GM23338 (cell line): ENCODE measurements around the gene FOXA2.

Source experiments
- CTCF ChIP-seq, 2 experiments: fragments of 200-600 bp in 1 of 2; sonication (generic) in 1 of 2; conservative IDR thresholded peaks; 2 replicates each; pipeline versions ENCODE4 v1.5.1 to v1.6.1; 2016 to 2017; ENCODE audit warnings: antibody characterized with exemption in 2 of 2, low read depth in 2 of 2, mild to moderate bottlenecking in 2 of 2, moderate library complexity in 1 of 2
- EZH2 ChIP-seq: fragments of 200-600 bp; sonication (generic); IDR thresholded peaks from one replicate; pipeline ENCODE4 v1.8.0; 2017; ENCODE audit warnings: antibody characterized with exemption, mild to moderate bottlenecking, low read depth; ENCODE audit not compliant: unreplicated experiment
- EZH2phosphoT487 ChIP-seq: fragments of 200-600 bp; sonication (generic); IDR thresholded peaks from one replicate; pipeline ENCODE4 v1.8.1; 2018; ENCODE audit warnings: antibody characterized with exemption; ENCODE audit not compliant: unreplicated experiment
- POLR2AphosphoS5 ChIP-seq: IDR thresholded peaks from 2 replicates; pipeline ENCODE4 v1.6.1; 2016; ENCODE audit warnings: antibody characterized with exemption, low read depth
- REST ChIP-seq: IDR thresholded peaks from one replicate; pipeline ENCODE4 v1.6.1; 2018; ENCODE audit warnings: antibody characterized with exemption; ENCODE audit not compliant: unreplicated experiment
- STAT1 ChIP-seq: IDR thresholded peaks from one replicate; pipeline ENCODE4 v1.6.1; 2016; ENCODE audit warnings: antibody characterized with exemption; ENCODE audit not compliant: unreplicated experiment
- ZNF331 ChIP-seq: fragments of 250-450 bp; sonication (Bioruptor Pico); IDR thresholded peaks from 2 replicates; pipeline ENCODE4 v1.5.0; 2020; ENCODE audit warnings: low read depth, mild to moderate bottlenecking, moderate library complexity
- ZNF462 ChIP-seq: fragments of 250-450 bp; sonication (Bioruptor Pico); IDR thresholded peaks from 2 replicates; pipeline ENCODE4 v1.5.0; 2020; ENCODE audit warnings: mild to moderate bottlenecking, moderate library complexity

- TF ChIP-seq CTCF (conservative IDR thresholded peaks at IDR 0.05; ENCODE audit: low read depth in 2 of 2), result no peak
- no peak for TF ChIP-seq EZH2phosphoT487
- TF ChIP-seq ZNF331, result no peak
- no peak for TF ChIP-seq POLR2AphosphoS5
- no peak for TF ChIP-seq REST
- peak; percentile 97 for TF ChIP-seq EZH2
- TF ChIP-seq STAT1, result no peak
- no peak for TF ChIP-seq ZNF462 (CRISPR knock-in tag)
These were observed 782 bp upstream of the FOXA2 start for GRCh38 chr20:22584922-22585785.
